ENCODE measurements around the gene SLC16A12. TPM values are rescaled to one million over a fixed set of nuclear protein-coding genes. Genes with fewer than 3 reads are reported as not detected.

Gene SLC16A12
- total and polyA plus RNA-seq, 2 of the 8 experiments (the other 6 are each of a cell fraction or from before 2014, with no cell fraction given) = 1.6 to 1.9 TPM

- TF ChIP-seq RNF2 (IDR thresholded peaks at IDR 0.05; ENCODE audit: borderline replicate concordance, low read depth, low read length, missing control alignments, poor library complexity, severe bottlenecking) = no peak
- TF ChIP-seq RXRA (IDR thresholded peaks at IDR 0.05; ENCODE audit: insufficient read depth, low read depth, low read length) = no peak
- TF ChIP-seq POU5F1 (IDR thresholded peaks at IDR 0.05; ENCODE audit: low read depth, low read length) = no peak
- TF ChIP-seq KDM4A (IDR thresholded peaks at IDR 0.05; ENCODE audit: low read depth, low read length, severe bottlenecking) = no peak
- no peak for TF ChIP-seq KDM1A (IDR thresholded peaks at IDR 0.05; ENCODE audit: borderline replicate concordance, low read length)
- TF ChIP-seq HDAC6 (IDR thresholded peaks at IDR 0.05; ENCODE audit: low read depth, low read length) = no peak
- TF ChIP-seq, protein P1, sequence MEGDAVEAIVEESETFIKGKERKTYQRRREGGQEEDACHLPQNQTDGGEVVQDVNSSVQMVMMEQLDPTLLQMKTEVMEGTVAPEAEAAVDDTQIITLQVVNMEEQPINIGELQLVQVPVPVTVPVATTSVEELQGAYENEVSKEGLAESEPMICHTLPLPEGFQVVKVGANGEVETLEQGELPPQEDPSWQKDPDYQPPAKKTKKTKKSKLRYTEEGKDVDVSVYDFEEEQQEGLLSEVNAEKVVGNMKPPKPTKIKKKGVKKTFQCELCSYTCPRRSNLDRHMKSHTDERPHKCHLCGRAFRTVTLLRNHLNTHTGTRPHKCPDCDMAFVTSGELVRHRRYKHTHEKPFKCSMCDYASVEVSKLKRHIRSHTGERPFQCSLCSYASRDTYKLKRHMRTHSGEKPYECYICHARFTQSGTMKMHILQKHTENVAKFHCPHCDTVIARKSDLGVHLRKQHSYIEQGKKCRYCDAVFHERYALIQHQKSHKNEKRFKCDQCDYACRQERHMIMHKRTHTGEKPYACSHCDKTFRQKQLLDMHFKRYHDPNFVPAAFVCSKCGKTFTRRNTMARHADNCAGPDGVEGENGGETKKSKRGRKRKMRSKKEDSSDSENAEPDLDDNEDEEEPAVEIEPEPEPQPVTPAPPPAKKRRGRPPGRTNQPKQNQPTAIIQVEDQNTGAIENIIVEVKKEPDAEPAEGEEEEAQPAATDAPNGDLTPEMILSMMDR (IDR thresholded peaks at IDR 0.05; ENCODE audit: control extremely low read depth in 1 of 3, insufficient read depth in 1 of 3, low read depth in 1 of 3, low read length in 3 of 3) = no peak
Measured at GRCh38 chr10:89431977-89432376, 103.4 kb downstream of the SLC16A12 start (continued).

Data from H1 (cell line).